ENCODE results near the gene IRF2.

Gene IRF2

GRCh38 chr4:184439856-184440594 lies 34.3 kb downstream of the IRF2 start:
- DNase-seq (ENCODE audit: insufficient read length, low spot score), result no peak
- TF ChIP-seq POLR2A (IDR thresholded peaks at IDR 0.05; ENCODE audit: low read depth, low read length) (no peak), POU2F2 (IDR thresholded peaks at IDR 0.05; ENCODE audit: low read depth, low read length) (no peak), PAX5 (IDR thresholded peaks at IDR 0.05; ENCODE audit: insufficient read depth, low read length, severe bottlenecking) (no peak), SPI1 (IDR thresholded peaks at IDR 0.05; ENCODE audit: low read depth, low read length) (no peak), POLR2AphosphoS5 (IDR thresholded peaks at IDR 0.05; ENCODE audit: low read depth, low read length) (no peak), TAF1 (IDR thresholded peaks at IDR 0.05; ENCODE audit: low read depth, low read length) (no peak)
- no peak for FAIRE-seq

- DNase-seq (ENCODE audit: insufficient read length, low spot score), result no peak
- no peak for FAIRE-seq
- no peak for TF ChIP-seq POU2F2 (IDR thresholded peaks at IDR 0.05; ENCODE audit: low read depth, low read length)
These were observed 35.0 kb downstream of the IRF2 start for GRCh38 chr4:184439386-184439785.

GRCh38 chr4:184438375-184438774 lies 36.0 kb downstream of the IRF2 start:
- no peak for FAIRE-seq
- no peak for TF ChIP-seq TAF1 (IDR thresholded peaks at IDR 0.05; ENCODE audit: low read depth, low read length)
- TF ChIP-seq PAX5 (IDR thresholded peaks at IDR 0.05; ENCODE audit: insufficient read depth, low read length, severe bottlenecking), result no peak
- TF ChIP-seq POLR2A (IDR thresholded peaks at IDR 0.05; ENCODE audit: low read depth, low read length), result no peak
- TF ChIP-seq SPI1 (IDR thresholded peaks at IDR 0.05; ENCODE audit: low read depth, low read length), result no peak
- no peak for TF ChIP-seq POLR2AphosphoS5 (IDR thresholded peaks at IDR 0.05; ENCODE audit: low read depth, low read length)
- TF ChIP-seq POU2F2 (IDR thresholded peaks at IDR 0.05; ENCODE audit: low read depth, low read length), result no peak
- no peak for DNase-seq (ENCODE audit: insufficient read length, low spot score)

- DNase-seq (ENCODE audit: insufficient read length, low spot score) (no peak), FAIRE-seq (peak; percentile 80)
- TF ChIP-seq PAX5 (IDR thresholded peaks at IDR 0.05; ENCODE audit: insufficient read depth, low read length, severe bottlenecking) (no peak), TAF1 (IDR thresholded peaks at IDR 0.05; ENCODE audit: low read depth, low read length) (no peak), POLR2AphosphoS5 (IDR thresholded peaks at IDR 0.05; ENCODE audit: low read depth, low read length) (no peak), POU2F2 (IDR thresholded peaks at IDR 0.05; ENCODE audit: low read depth, low read length) (no peak), SPI1 (IDR thresholded peaks at IDR 0.05; ENCODE audit: low read depth, low read length) (peak; percentile 45; the same call in 1 of the 2 replicates)
These were observed 36.6 kb downstream of the IRF2 start for GRCh38 chr4:184437565-184438265.

- FAIRE-seq (no peak), DNase-seq (ENCODE audit: insufficient read length, low spot score) (no peak)
- no peak for TF ChIP-seq PAX5 (IDR thresholded peaks at IDR 0.05; ENCODE audit: insufficient read depth, low read length, severe bottlenecking)
- no peak for TF ChIP-seq SPI1 (IDR thresholded peaks at IDR 0.05; ENCODE audit: low read depth, low read length)
- TF ChIP-seq POLR2AphosphoS5 (IDR thresholded peaks at IDR 0.05; ENCODE audit: low read depth, low read length), result no peak
- TF ChIP-seq TAF1 (IDR thresholded peaks at IDR 0.05; ENCODE audit: low read depth, low read length), result no peak
These were observed 39.8 kb downstream of the IRF2 start for GRCh38 chr4:184434501-184435066.

GRCh38 chr4:184434021-184434420 lies 40.3 kb downstream of the IRF2 start:
- TF ChIP-seq SPI1 (IDR thresholded peaks at IDR 0.05; ENCODE audit: low read depth, low read length) (no peak), POLR2A (IDR thresholded peaks at IDR 0.05; ENCODE audit: low read depth, low read length) (no peak), TAF1 (IDR thresholded peaks at IDR 0.05; ENCODE audit: low read depth, low read length) (no peak)
- FAIRE-seq (no peak), DNase-seq (ENCODE audit: insufficient read length, low spot score) (no peak)

GRCh38 chr4:184433258-184433892 lies 41.0 kb downstream of the IRF2 start:
- DNase-seq (ENCODE audit: insufficient read length, low spot score) (no peak), FAIRE-seq (no peak)

GRCh38 chr4:184432127-184432922 lies 42.0 kb downstream of the IRF2 start:
- TF ChIP-seq POLR2A (IDR thresholded peaks at IDR 0.05; ENCODE audit: low read depth, low read length), result no peak
- no peak for TF ChIP-seq PAX5 (IDR thresholded peaks at IDR 0.05; ENCODE audit: insufficient read depth, low read length, severe bottlenecking)
- TF ChIP-seq TAF1 (IDR thresholded peaks at IDR 0.05; ENCODE audit: low read depth, low read length), result no peak
- no peak for TF ChIP-seq POLR2AphosphoS5 (IDR thresholded peaks at IDR 0.05; ENCODE audit: low read depth, low read length)
- TF ChIP-seq SPI1 (IDR thresholded peaks at IDR 0.05; ENCODE audit: low read depth, low read length), result no peak
- no peak for TF ChIP-seq POU2F2 (IDR thresholded peaks at IDR 0.05; ENCODE audit: low read depth, low read length)
- DNase-seq (ENCODE audit: insufficient read length, low spot score) (no peak), FAIRE-seq (no peak)

More at GRCh38 chr4:184433258-184433892, 41.0 kb downstream of the IRF2 start:
- TF ChIP-seq SPI1 (IDR thresholded peaks at IDR 0.05; ENCODE audit: low read depth, low read length), result no peak
- no peak for TF ChIP-seq POLR2A (IDR thresholded peaks at IDR 0.05; ENCODE audit: low read depth, low read length)
- no peak for TF ChIP-seq TAF1 (IDR thresholded peaks at IDR 0.05; ENCODE audit: low read depth, low read length)
- TF ChIP-seq POU2F2 (IDR thresholded peaks at IDR 0.05; ENCODE audit: low read depth, low read length), result no peak
- no peak for TF ChIP-seq POLR2AphosphoS5 (IDR thresholded peaks at IDR 0.05; ENCODE audit: low read depth, low read length)
- TF ChIP-seq PAX5 (IDR thresholded peaks at IDR 0.05; ENCODE audit: insufficient read depth, low read length, severe bottlenecking), result no peak

GRCh38 chr4:184430163-184430562 lies 44.2 kb downstream of the IRF2 start:
- TF ChIP-seq PAX5 (IDR thresholded peaks at IDR 0.05; ENCODE audit: insufficient read depth, low read length, severe bottlenecking), result no peak
- no peak for TF ChIP-seq SPI1 (IDR thresholded peaks at IDR 0.05; ENCODE audit: low read depth, low read length)
- TF ChIP-seq TAF1 (IDR thresholded peaks at IDR 0.05; ENCODE audit: low read depth, low read length), result no peak
- no peak for TF ChIP-seq POLR2AphosphoS5 (IDR thresholded peaks at IDR 0.05; ENCODE audit: low read depth, low read length)
- TF ChIP-seq POU2F2 (IDR thresholded peaks at IDR 0.05; ENCODE audit: low read depth, low read length), result no peak
- TF ChIP-seq POLR2A (IDR thresholded peaks at IDR 0.05; ENCODE audit: low read depth, low read length), result no peak
- DNase-seq (ENCODE audit: insufficient read length, low spot score), result no peak
- no peak for FAIRE-seq

Data from GM12891 (cell line).